8988T (cell line): ENCODE results near the gene ZNF526.
A peak's percentile ranks its signal among the peaks of the same experiment; 100 is the strongest.

Source experiments
- DNase-seq: peaks from one replicate; pipeline ENCODE4 v3.0.0; 2011

ZNF526 gene

DNA sequence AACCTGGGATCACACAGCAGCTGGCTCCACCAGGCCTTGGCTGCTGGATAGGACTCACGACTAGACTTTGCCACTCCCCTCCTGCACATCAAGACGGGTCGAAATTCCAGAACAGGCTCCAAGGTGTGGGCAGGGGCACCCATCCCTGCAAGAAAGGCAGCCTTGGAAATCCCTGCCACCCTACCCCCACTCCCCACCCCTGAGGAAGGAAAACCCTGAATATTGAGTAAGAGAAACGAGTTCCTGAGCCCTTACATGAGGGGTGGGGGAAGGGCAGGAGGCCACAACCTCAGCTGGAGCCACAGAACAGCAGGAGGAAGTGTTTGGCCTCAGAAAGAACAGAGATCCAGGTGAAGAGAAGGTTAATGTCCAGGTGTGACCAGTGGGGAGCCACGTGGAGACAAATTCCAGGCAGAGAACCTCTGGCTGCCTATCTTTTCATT is 22.7 kb upstream of the ZNF526 start:
- DNase-seq, result no peak

DNA sequence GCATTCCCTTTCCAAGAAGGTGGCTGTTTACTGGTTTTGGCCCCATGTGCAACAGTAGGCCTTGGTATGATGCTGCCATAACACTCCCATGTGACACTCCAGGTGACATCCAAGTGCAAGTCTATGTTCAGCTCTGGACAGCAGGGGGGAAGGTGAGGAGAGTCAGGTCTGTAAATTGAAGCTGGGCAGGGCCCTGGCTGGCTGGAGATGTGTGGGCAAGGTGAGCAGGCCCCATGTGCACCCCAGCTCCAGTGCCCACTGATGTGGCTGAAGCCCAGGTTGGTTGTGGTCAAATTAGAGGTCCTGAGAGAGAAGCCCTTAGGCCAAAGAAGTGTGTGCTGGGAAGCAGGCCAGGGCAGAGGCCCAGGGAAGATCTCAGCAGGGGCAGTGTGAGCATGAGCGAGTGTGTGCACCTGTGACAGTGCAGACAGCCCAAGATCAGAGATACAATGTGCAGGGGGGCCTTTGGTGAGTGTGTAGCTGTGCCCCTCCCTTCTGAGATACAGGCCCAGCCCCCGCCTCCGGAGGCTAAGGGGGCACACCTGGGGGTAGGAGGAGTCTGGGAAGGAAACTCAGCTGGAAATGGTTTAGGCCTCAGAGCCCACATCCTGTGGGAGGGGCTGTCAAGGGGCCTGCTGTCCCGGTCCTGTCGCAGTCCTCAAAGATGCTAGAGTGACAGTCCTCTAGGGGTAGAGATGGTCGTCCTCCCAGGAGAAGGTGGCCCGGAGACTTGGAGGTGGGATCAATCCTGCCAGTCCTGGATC is 21.3 kb upstream of the ZNF526 start:
- DNase-seq, result no peak

DNA sequence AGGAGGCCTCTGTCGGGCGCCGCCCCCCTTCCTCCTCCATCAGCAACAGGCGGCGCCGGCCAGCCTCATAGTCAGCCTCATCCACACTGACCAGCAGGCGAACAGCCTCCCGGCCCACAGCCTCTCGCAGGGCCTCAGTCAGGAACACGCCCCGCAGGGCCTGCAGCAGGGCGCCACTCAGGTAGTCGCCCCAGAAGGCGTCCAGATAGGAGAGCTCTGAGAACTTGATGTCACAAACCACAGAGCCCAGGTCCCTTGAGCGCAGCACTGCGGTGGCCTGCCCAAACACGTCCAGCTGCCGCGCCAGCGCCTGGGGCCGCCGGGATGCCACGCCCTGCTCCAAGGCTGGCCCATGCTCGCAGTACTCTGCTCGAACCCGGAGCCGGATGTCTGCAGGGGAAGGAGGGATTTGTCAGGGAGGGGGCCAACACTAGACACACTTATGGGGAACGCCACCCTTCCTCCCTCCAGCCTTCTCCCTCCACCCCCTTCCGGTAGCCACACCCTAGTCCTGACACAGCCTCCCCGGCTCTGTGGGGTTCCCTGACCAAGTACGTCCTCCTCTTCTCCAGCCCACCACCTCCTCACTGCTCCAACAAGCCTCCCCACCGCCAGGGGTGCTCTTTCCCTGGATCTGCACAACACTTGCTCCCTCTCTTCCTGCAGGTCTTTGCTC is 20.5 kb upstream of the ZNF526 start:
- no peak for DNase-seq

- no peak for DNase-seq
These were observed 19.9 kb upstream of the ZNF526 start for GRCh38 chr19:42200116-42200715.

DNA sequence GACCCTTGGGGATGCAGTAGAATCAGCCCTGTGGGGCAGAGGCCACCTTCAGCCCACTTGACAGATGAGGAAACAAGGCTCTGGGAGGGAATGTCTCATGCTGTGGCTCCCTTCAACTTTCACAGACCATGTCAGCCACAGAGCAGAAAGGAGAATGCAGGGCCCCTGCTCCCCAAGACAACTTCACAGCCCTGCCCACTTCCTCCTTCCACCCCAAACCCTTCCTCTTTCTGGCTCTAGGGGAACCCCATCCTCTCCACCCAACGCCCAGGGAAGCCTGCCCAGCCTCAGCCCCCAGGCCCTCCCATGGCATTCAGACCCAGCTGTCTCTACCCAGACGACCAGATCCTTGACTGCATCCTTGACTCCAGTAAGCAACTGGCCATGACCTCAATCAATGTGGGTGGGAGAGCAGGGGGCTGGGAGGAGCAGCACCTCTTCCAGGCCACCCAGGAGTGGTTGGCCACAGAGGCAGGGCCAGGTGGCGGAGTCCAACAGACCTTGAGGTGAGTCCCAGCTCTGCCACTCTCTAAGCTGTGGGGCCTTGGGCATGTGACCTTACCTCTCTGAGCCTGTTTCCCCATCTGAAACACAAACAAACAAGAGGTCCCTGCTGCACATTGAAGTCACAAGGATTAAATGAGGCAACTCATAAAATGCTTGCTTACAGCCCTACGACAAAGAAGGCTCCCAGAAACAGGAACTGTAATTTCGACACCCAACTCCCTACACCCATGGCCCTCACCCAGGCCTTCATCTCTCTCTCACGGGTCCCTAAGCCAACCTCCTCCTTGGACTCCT is 18.4 kb upstream of the ZNF526 start:
- DNase-seq, result no peak

- no peak for DNase-seq
These were observed 17.7 kb upstream of the ZNF526 start for GRCh38 chr19:42202290-42202880.

DNA sequence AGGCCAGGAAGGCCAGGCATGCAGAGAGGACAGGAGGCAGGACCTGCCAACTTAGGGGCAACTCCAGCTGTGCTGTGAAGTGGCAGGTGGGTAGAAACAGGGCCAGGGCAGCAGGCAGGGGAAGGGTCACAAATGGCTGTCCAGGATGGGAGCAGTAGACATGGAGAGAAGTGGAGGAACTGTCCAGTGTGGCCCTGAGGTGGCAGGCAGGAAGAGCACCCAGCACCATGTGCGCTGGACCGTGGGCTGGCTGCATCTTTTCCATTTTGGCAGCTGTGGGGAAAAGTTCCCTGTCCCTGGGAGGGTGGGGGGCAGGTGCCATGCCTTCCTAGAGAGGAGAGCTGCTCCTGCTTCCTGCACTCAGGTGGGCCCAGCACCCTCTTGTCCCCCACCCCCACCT is 16.4 kb upstream of the ZNF526 start:
- no peak for DNase-seq

DNA sequence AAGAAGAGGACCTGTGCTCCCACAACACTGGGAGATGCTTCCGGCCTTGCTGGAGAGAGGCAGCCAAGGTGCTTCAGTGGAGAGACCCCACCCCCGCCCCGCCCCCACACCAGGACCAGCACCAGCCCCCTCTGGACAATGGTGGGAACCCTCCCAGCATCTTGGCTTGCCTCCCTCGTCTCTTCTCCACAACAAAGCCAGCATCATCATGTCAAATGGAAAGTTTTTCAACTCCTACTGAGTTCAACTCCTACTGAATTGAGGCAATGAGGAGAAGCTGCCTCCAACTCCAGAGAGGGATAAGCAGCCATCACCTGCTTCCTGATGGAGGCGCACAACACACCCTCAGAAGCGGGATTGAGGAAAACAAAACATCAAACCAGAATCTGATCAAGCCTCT is 15.4 kb upstream of the ZNF526 start:
- DNase-seq, result no peak

- DNase-seq, result no peak
These were observed 13.0 kb upstream of the ZNF526 start for GRCh38 chr19:42206871-42207755.

DNA sequence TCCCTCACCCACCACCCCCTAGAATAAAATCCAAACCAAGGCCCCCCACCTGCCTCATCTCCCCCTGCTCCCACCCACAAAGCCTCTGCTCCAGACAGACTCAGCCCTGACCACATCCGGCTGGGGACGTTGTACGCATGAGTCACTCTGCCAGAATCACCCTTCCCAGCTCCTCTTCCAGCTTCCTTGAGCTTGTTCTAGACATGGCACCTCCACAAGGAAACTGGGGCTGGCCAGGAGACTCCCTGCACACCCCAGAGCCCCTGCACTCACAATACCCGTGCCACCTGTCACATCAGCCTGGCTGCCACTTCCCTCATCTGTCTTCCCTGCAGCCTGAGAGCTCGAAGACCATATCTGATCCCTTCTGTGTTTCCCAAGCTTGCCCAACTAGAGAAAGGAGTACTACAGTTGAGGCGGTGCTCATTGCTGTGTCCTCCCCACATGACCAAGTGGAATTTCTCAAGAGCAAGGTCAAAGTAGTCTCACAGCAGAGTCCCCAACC is 12.3 kb upstream of the ZNF526 start:
- DNase-seq, result peak; percentile 88

- no peak for DNase-seq
These were observed 11.5 kb upstream of the ZNF526 start for GRCh38 chr19:42208612-42209011.

- no peak for DNase-seq
These were observed 7.2 kb upstream of the ZNF526 start for GRCh38 chr19:42212886-42213285.

- DNase-seq, result no peak
These were observed 5.2 kb upstream of the ZNF526 start for GRCh38 chr19:42214810-42215485.

- DNase-seq, result no peak
These were observed 3.2 kb upstream of the ZNF526 start for GRCh38 chr19:42216653-42217519.

GRCh38 chr19:42217520-42218437 is 2.3 kb upstream of the ZNF526 start, which contains the start of gene DEDD2:
TSS of gene DEDD2 (minus strand) at chr19:42217677. CDS start at chr19:42217007, 670 bp downstream.
- DNase-seq, result peak; percentile 67

- no peak for DNase-seq
These were observed 612 bp downstream of the ZNF526 start for GRCh38 chr19:42220751-42221097.

DNA sequence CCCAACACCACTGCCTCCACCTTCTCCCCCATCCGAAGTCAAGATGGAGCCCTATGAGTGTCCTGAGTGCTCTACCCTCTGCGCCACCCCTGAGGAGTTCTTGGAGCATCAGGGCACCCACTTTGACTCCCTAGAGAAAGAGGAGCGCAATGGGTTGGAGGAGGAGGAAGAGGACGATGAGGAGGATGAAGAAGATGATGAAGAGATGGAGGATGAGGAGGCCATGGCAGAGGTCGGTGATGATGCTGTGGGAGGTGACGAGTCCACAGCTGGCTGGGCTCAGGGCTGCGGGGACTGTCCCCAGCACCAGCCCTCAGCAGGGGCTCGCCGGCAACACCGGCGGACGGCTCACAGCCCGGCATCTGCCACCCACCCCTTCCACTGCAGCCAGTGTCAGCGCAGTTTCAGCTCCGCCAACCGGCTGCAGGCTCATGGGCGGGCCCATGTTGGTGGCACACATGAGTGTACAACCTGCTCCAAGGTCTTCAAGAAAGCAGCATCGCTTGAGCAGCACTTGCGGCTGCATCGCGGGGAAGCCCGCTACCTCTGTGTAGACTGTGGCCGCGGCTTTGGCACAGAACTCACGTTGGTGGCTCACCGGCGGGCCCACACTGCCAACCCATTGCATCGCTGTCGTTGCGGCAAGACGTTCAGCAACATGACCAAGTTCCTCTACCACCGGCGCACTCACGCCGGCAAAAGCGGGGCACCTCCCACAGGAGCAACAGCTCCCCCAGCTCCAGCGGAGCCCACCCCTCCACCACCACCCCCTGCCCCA is 5.0 kb downstream of the ZNF526 start:
- no peak for DNase-seq

DNA sequence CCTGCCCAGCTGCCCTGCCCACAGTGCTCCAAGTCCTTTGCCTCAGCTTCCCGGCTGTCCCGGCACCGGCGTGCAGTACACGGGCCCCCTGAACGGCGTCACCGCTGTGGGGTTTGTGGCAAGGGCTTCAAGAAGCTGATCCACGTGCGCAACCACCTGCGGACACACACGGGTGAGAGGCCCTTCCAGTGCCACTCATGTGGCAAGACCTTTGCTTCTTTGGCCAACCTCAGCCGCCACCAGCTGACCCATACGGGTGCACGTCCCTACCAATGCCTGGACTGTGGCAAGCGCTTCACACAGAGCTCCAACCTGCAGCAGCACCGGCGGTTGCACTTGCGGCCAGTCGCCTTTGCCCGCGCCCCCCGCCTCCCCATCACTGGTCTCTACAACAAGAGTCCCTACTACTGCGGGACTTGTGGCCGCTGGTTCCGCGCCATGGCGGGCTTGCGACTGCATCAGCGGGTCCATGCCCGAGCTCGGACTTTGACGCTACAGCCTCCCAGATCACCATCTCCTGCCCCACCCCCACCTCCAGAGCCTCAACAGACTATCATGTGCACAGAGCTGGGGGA is 5.7 kb downstream of the ZNF526 start:
- no peak for DNase-seq
